H7 (cell line): ENCODE measurements around the gene ZNF286A. TPM values are rescaled to one million over a fixed set of nuclear protein-coding genes. Genes with fewer than 3 reads are reported as not detected.
"Not testable (repeated sequence)": the region's sequence is repeated elsewhere in the genome, so short reads cannot be mapped to it uniquely, and the experiment has no call there.

ENCODE experiments used
- DNase-seq: peaks from one replicate; pipeline ENCODE4 v3.0.0; 2012
- H3K27me3 ChIP-seq: 2 replicates; pipeline ENCODE4 v1.6.0; 2011; ENCODE audit warnings: mild to moderate bottlenecking, low read length; ENCODE audit not compliant: control insufficient read depth, insufficient read depth
- H3K36me3 ChIP-seq: replicated peaks from 2 replicates; pipeline ENCODE4 v1.5.1; 2011; ENCODE audit warnings: low read length; ENCODE audit not compliant: control insufficient read depth, insufficient read depth
- H3K4me3 ChIP-seq: 2 replicates; pipeline ENCODE4 v1.5.1; 2011; ENCODE audit warnings: low read depth, mild to moderate bottlenecking, control low read depth, low read length, moderate library complexity; ENCODE audit not compliant: insufficient read depth
- total RNA-seq: library from RNA; depleted of rRNA; stranded (reverse); fragments of >200 nt; shearing (Covaris generic); gene quantifications from 2 replicates; pipeline ENCODE4 v1.2.3, GENCODE V29; 2014; rRNA removed

Gene ZNF286A
- 49.9 and 58.9 TPM in 2 replicates for total RNA-seq

DNA sequence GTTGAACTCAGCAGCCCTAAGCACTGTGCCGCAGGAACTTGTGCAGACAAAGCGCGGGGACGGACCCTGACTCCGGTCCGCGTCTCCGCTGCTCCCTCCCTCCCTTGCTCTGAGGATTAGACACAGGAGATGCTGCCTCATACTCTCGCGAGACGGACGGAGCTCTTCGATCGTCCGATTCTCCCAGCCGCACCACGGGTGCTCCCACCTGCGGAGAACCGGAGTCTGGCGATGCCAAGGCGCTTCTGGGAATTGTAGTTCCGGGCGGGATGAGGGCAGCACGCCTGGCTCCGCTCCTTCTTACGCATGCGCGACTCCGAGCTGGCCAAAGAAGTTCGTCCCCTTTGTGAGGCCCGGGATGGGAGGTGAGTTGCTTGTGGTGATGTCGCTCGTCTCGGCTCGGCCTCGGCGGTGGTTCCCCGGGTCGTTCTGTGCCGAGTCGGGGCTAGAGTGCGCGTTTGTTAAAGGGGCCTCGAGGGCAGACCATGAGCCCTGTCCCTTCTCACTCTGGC is at the start of gene ZNF286A:
ZNF286A (plus strand) TSS at position 340 of the 512 bp plus-strand sequence. CDS start 578 bp downstream, outside the sequence.
- H3K4me3 ChIP-seq, result peak within 1 kb of the TSS; percentile 56
- not testable (repeated sequence) for H3K27me3 ChIP-seq, H3K36me3 ChIP-seq
- peak; percentile 95 for DNase-seq

DNA sequence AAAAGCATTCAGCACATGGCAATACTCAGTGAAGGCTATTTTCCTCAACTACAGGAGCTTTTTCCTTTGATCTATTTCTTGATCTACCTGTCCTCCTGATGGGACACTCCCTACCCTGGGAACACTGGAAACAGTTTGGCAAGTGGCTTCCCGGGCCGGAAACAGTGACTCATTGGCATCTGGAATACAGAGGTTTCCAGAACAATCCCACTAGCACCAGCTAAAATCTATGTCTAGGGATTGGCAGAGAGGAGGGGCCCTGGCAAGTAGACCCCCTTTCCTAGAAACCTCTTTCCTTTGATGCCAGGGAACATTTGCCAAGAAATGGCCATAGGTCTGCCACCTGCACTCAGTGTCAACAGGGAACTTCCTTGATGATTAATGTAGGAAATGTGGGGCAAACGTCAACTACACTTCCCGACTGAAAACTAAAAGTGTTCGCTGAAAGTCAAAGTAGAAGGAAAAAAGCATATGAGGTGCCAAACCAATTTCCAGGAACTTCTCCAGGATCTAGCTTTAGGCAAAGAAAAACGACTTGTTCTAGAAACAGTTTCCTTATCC is 49.6 kb upstream of the ZNF286A start:
- Histone ChIP-seq H3K4me3 (no peak overlapping the region), H3K36me3 (no peaks in the 10 kb centered on the region; the same call in 1 of the 2 replicates), H3K27me3 (no peaks in the 10 kb centered on the region)
- no peak for DNase-seq

DNA sequence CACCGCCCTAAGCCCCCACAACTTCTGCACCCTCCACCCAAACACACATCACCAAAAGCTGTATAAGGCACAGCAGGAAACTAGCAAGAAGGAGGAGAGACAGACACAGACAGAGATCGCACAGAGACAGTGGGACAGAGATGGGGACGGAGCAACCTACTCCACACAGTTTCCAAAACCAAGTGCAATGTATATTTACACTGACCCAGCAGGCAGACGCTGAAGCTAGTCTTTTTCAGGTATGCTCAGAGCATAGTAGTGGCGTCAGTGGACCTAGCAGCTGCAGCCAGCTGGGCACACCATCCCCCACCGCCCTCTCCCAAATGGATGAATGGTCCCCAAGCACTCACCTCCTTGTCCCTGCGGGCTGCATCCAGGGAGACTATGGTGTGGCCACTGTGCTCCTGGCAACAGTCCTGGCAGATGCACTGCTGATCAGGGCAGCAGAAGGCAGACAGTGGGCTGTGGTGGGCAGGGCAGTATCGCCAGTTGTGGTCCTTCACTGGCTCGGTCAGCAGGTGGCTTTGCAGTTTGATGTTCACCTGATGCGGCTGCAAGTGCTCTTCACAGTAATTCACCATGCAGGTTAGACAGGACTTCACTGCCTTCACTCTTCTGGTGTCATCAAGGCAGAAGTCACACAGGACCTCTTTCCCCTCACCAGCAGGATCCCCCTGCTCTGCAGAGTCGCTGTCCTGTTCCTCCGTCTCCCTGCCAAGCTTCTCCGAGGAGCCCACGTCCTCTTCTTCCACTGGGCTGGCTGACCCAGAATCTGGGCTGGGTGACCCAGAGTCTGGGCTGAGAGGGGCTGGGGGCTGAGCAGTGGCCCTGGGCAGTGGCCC is 48.6 kb upstream of the ZNF286A start:
- H3K4me3 ChIP-seq, result no peak overlapping the region
- no peaks in the 10 kb centered on the region for H3K27me3 ChIP-seq
- H3K36me3 ChIP-seq, result no peaks in the 10 kb centered on the region; the same call in 1 of the 2 replicates
- no peak for DNase-seq

DNA sequence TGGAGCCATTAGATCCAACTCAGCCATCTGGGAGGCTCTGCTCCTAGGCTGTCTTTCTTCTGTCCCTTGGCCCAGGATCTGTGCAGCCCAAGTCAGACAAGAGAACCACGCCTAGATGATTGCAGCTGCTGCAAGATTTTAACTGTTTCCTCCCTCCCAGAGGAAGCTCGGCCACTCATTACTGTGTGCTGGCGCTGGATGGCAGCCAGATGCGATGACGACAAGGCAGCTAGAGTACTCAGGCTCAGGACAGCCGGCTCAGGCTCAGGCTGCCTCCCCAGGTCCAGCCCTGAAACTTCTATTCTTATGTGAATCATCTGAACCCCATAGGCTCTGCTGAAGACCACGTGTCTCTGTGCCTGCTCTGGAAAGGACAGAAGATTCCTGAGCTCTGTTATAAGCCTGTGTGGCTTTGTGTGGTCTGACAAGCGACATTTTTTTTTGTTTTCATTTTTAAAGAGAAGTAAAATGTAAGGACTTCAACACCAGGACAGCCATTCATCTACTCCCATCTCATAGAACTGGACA is 47.9 kb upstream of the ZNF286A start:
- Histone ChIP-seq H3K4me3 (no peak overlapping the region), H3K27me3 (no peaks in the 10 kb centered on the region)
- peak; percentile 81 for DNase-seq

DNA sequence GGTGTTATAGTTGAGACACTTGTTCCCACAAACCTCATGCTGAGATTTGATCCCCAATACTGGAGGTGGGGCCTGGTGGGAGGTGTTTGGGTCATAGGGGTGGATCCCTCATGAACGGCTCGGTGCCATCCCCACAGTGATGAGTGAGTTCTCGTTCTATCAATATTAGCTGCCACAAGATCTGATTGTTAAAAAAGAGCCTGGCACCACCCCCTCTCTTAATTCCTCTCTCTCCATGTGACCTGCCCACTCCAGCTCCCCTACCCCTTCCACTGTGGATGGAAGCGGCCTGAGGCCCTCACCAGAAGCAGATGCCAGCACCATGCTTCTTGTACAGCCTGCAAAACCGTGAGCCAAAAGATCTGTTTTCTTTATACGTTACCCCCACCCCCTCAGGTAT is 46.6 kb upstream of the ZNF286A start:
- no peak overlapping the region for H3K4me3 ChIP-seq
- no peak for DNase-seq
- no peaks in the 10 kb centered on the region; the same call in 1 of the 2 replicates for H3K36me3 ChIP-seq
- H3K27me3 ChIP-seq, result no peaks in the 10 kb centered on the region

More for the DNA sequence above, 47.9 kb upstream of the ZNF286A start:
- H3K36me3 ChIP-seq, result no peaks in the 10 kb centered on the region; the same call in 1 of the 2 replicates

- not testable (repeated sequence) for H3K4me3 ChIP-seq, H3K36me3 ChIP-seq, H3K27me3 ChIP-seq, DNase-seq
Observed at GRCh38 chr17:15654401-15654800, 45.2 kb upstream of the ZNF286A start.

- peaks cover 2% of the 10 kb centered on the region; the same call in 1 of the 2 replicates for H3K36me3 ChIP-seq
- H3K27me3 ChIP-seq, result no peaks in the 10 kb centered on the region
- no peak overlapping the region for H3K4me3 ChIP-seq
- no peak for DNase-seq
Observed at GRCh38 chr17:15654886-15655561, 44.5 kb upstream of the ZNF286A start.

- Histone ChIP-seq H3K36me3 (peaks cover 2% of the 10 kb centered on the region; the same call in 1 of the 2 replicates), H3K27me3 (no peaks in the 10 kb centered on the region), H3K4me3 (no peak overlapping the region)
- no peak for DNase-seq
Observed at GRCh38 chr17:15657868-15658267, 41.7 kb upstream of the ZNF286A start.

DNA sequence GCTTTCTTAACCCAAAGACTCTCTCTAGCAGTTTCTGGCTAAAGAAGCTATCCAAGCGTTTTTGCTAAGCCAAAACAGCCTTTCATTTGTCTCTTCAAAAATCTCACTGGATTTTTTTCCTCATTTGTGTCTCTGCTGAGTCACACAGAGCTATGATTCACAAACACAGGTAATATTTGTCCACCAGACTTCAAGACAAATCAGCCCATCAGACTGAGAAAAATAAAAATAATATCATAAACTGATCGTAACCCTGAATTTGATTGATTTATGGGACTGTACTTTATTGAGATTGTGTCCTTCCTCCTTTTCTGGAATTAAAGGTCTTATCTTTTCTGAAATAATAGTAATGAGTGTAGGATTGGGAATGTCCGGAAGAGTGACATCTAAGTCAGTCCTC is 41.3 kb upstream of the ZNF286A start:
- peaks cover 2% of the 10 kb centered on the region; the same call in 1 of the 2 replicates for H3K36me3 ChIP-seq

GRCh38 chr17:15659236-15659635 is 40.3 kb upstream of the ZNF286A start:
- peaks cover 2% of the 10 kb centered on the region; the same call in 1 of the 2 replicates for H3K36me3 ChIP-seq
- no peaks in the 10 kb centered on the region for H3K27me3 ChIP-seq
- DNase-seq, result no peak
- H3K4me3 ChIP-seq, result no peak overlapping the region

More for the DNA sequence above, 41.3 kb upstream of the ZNF286A start:
- Histone ChIP-seq H3K4me3 (no peak overlapping the region), H3K27me3 (no peaks in the 10 kb centered on the region)
- no peak for DNase-seq

- Histone ChIP-seq H3K27me3 (no peaks in the 10 kb centered on the region), H3K36me3 (peaks cover 2% of the 10 kb centered on the region), H3K4me3 (no peak overlapping the region)
- DNase-seq, result no peak
Observed at GRCh38 chr17:15659663-15660062, 39.9 kb upstream of the ZNF286A start.

GRCh38 chr17:15660077-15660476 is 39.5 kb upstream of the ZNF286A start:
- Histone ChIP-seq H3K36me3 (peaks cover 2% of the 10 kb centered on the region), H3K4me3 (no peak overlapping the region), H3K27me3 (no peaks in the 10 kb centered on the region)
- no peak for DNase-seq

- no peaks in the 10 kb centered on the region for H3K27me3 ChIP-seq
Observed at GRCh38 chr17:15662681-15663080, 36.9 kb upstream of the ZNF286A start.

GRCh38 chr17:15663176-15663575 is 36.4 kb upstream of the ZNF286A start:
- Histone ChIP-seq H3K36me3 (peaks cover 2% of the 10 kb centered on the region), H3K27me3 (no peaks in the 10 kb centered on the region), H3K4me3 (no peak overlapping the region)
- DNase-seq, result no peak

More at GRCh38 chr17:15662681-15663080, 36.9 kb upstream of the ZNF286A start:
- Histone ChIP-seq H3K4me3 (no peak overlapping the region), H3K36me3 (peaks cover 2% of the 10 kb centered on the region)
- no peak for DNase-seq
